Measurements from ENCODE around the gene ASGR2. TPM values are rescaled to one million over a fixed set of nuclear protein-coding genes. Genes with fewer than 3 reads are reported as not detected.
"Not testable (repeated sequence)": the region's sequence is repeated elsewhere in the genome, so short reads cannot be mapped to it uniquely, and the experiment has no call there.

ASGR2 gene
- not detected in 2 replicates for polyA plus RNA-seq (2014; cell fraction: cytosol; rRNA removed)
- not detected in 2 replicates for polyA plus RNA-seq (2014; cell fraction: nucleus; rRNA removed)

- no peak for DNase-seq (ENCODE audit: low spot score)
Observed at GRCh38 chr17:7114241-7114874, at the start of gene ASGR2. ASGR2 (minus strand) TSS chr17:7114822; CDS start chr17:7114240, 582 bp downstream.

GRCh38 chr17:7159571-7159970 is 44.9 kb upstream of the ASGR2 start:
- DNase-seq (ENCODE audit: low spot score) = not testable (repeated sequence)

- not testable (repeated sequence) for DNase-seq (ENCODE audit: low spot score)
Observed at GRCh38 chr17:7158424-7158823, 43.8 kb upstream of the ASGR2 start.

- no peak for DNase-seq (ENCODE audit: low spot score)
Observed at GRCh38 chr17:7156342-7156940, 41.8 kb upstream of the ASGR2 start.

GRCh38 chr17:7147772-7148171 is 33.1 kb upstream of the ASGR2 start:
- DNase-seq (ENCODE audit: low spot score) = no peak

- DNase-seq (ENCODE audit: low spot score) = no peak
Observed at GRCh38 chr17:7146115-7146514, 31.5 kb upstream of the ASGR2 start.

- DNase-seq (ENCODE audit: low spot score) = no peak
Observed at GRCh38 chr17:7144213-7144612, 29.6 kb upstream of the ASGR2 start.

GRCh38 chr17:7141824-7142223 is 27.2 kb upstream of the ASGR2 start:
- no peak for DNase-seq (ENCODE audit: low spot score)

- no peak for DNase-seq (ENCODE audit: low spot score)
Observed at GRCh38 chr17:7139400-7139799, 24.8 kb upstream of the ASGR2 start.

GRCh38 chr17:7138800-7139381 is 24.3 kb upstream of the ASGR2 start:
- no peak for DNase-seq (ENCODE audit: low spot score)

GRCh38 chr17:7137171-7137943 is 22.7 kb upstream of the ASGR2 start:
- no peak for DNase-seq (ENCODE audit: low spot score)

- peak; percentile 61 for DNase-seq (ENCODE audit: low spot score)
Observed at GRCh38 chr17:7136266-7136877, 21.8 kb upstream of the ASGR2 start.

GRCh38 chr17:7133916-7134315 is 19.3 kb upstream of the ASGR2 start:
- DNase-seq (ENCODE audit: low spot score) = no peak

- DNase-seq (ENCODE audit: low spot score) = peak; percentile 55
Observed at GRCh38 chr17:7133424-7133823, 18.8 kb upstream of the ASGR2 start.

GRCh38 chr17:7132511-7133094 is 18.0 kb upstream of the ASGR2 start:
- DNase-seq (ENCODE audit: low spot score) = no peak

GRCh38 chr17:7131423-7131791 is 16.8 kb upstream of the ASGR2 start:
- DNase-seq (ENCODE audit: low spot score) = no peak

GRCh38 chr17:7130621-7131422 is 16.2 kb upstream of the ASGR2 start:
- DNase-seq (ENCODE audit: low spot score) = no peak

- no peak for DNase-seq (ENCODE audit: low spot score)
Observed at GRCh38 chr17:7129311-7129710, 14.7 kb upstream of the ASGR2 start.

GRCh38 chr17:7128160-7128559 is 13.5 kb upstream of the ASGR2 start:
- DNase-seq (ENCODE audit: low spot score) = no peak

- DNase-seq (ENCODE audit: low spot score) = not testable (repeated sequence)
Observed at GRCh38 chr17:7127501-7127900, 12.9 kb upstream of the ASGR2 start.

GRCh38 chr17:7126386-7126785 is 11.8 kb upstream of the ASGR2 start:
- DNase-seq (ENCODE audit: low spot score) = not testable (repeated sequence)

Data from SK-N-DZ (cell line).